HG03045 (cell line): Measurements from ENCODE around the gene CTSE.

ENCODE experiments used
- ATAC-seq: cut with Tn5 transposase; IDR thresholded peaks from one replicate; pipeline ENCODE4 v1.9.1; 2021; ENCODE audit warnings: mild to moderate bottlenecking, moderate library complexity; ENCODE audit not compliant: unreplicated experiment

CTSE gene

DNA sequence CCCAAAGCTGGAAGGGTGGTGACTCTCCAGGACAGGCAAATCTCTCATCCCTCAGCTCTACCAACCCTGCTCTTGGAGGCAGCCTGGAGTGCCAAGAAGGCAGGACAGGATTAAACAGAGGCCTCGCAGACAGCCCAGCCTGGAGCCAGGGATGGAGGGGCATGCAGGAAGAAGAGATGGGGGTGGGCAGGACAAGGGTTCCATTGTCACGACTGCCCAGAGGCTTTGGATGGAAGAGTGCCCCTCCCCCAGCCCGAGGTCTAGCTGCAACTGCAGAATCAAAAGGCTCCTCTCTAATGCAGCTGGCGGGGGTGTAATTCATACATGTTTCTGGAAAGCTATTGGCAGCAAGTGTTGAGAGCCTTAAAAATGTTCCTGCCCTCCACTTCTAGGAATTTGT lies 29.3 kb downstream of the CTSE start:
- ATAC-seq: no peak

DNA sequence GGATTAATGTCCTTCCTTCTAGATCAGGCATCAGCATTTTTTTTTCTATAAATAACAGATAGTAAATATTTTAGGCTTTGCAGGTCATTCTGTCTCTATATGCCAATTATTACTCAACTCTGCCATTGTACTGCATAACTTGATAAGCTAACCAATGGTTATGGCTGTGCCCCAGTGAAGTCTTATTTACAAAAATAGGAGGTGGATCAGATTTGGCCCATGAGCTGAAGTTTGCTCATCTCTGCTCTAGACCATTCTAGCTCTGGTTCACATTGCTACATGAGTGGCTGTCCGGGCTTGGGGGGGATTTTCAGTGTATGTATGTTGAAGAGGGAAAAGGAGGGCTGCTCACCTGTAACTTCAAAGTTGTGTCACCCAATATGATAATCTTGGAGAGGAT lies 30.6 kb downstream of the CTSE start:
- ATAC-seq: no peak

DNA sequence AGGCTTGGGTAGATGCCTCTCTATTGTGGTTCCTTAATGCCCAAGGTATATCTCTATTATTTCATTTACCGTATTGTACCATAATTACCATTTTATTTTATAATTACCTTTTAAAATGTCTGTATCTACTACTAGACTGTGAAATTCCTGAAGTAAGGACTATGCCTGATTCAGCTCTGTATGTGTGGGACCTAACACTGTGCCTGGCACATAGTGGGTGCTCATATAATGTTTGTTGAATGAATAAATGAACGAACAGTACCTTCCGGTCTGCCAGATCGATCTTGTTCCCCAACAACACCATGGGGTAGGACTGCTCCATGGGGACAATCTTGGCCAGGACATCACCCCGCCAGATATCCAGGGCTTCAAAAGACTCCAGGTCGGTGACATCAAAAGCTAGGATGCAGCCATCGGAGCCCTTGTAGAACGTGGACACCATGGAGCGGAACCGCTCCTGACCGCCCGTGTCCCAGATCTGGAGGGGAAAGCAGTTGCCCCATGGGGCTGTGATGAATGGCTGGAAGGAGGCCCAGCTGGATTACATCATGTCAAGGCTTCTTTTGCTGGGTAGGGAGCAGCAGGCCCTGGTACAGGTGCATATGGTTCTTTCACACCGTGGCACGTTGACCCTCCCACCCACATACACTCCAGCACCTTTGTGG lies 31.3 kb downstream of the CTSE start:
- ATAC-seq: no peak

DNA sequence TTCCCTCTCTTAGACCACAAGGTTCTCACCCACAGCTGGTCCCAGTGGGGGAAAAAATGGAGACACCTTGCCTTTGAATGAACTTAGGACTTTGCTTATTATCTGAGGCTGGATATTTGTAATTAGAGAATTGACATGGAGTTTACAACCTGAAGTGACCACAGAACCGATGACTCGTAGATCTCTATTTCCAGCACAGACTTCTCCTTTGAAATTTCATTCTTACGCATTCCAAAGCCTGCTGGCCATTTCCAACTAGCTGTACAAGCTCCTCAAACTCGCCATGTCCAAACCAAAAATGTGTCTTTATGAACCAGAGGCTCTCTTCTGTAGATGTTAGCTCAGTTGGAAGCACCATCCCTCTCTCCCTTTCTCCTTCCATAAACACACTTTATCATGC lies 32.5 kb downstream of the CTSE start:
- ATAC-seq: no peak

DNA sequence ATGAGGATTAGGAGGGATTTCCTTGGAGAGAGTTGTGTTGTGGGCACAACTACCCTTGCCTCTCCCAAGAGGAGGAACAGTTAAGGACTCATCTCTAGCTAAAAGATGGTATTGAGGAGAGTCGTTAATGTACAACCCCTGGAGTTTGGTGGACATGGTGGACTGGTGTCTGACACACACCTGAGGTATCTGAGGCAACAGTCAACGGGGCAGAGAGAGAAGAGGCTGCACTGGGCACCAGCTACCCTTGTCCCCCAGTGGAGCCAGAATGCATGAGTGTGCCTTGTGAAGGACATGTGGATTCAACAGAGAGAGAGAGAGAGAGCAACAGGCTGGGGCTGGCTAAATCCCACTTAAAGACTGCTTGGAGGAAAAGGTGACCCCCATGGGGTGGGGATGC lies 33.5 kb downstream of the CTSE start:
- no peak for ATAC-seq

DNA sequence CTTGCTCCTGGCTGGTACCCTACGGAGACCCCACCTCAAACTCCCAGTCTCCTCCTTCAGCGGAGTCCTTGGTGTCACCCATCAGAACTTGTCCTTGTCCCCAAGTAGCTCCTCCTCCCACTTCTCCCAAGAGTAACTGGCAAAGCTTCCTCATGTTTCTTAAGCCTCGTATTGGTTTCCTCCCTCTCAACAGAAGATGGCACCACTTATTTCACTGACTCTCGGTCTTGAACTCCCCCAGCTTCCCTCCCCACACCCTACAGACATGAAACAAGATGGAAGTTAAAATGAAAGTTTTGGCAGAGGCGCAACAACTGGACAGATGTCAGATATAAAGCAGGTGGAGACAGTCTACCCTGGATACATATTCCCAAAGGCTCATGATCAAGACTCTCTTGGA lies 33.9 kb downstream of the CTSE start:
- ATAC-seq: no peak

DNA sequence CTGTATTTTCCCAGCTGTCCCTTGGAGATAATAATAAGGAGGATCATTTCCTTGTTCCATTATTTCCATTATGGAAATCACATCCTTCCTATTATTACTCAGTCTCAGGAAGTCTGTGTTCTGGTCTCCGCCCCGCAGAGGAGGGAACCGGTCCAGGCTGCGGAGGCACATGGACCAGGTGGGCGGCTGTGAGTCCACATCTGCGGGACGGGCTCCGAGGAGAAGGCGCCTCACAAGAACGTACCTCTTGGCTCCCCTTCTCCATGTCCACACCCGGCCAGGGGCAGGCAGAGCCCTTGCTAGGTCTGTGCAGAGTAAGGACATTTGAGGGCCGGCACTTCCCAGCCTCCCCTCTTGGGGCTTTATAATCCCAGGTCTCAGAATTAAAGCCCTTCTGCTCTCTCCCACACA lies 35.1 kb downstream of the CTSE start:
- ATAC-seq: no peak

DNA sequence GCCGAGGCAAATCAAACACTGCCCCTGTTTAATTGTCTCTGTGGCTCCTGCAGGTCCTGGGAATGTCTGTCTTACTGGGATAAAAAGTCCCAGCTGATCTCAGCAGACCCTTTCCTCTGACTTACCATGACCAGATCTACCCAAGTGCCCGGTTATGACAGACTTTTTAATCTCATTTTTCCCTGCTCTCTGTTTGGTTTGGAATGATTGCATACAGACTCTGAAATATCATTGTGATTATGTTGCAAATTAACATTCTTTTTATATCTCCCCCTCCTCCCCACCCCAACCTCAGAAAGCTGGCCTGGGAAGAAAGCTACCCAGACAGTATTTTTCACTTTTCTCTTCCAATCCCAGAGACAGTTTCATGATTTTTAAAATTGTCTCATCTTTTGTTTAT lies 36.8 kb downstream of the CTSE start:
- no peak for ATAC-seq

DNA sequence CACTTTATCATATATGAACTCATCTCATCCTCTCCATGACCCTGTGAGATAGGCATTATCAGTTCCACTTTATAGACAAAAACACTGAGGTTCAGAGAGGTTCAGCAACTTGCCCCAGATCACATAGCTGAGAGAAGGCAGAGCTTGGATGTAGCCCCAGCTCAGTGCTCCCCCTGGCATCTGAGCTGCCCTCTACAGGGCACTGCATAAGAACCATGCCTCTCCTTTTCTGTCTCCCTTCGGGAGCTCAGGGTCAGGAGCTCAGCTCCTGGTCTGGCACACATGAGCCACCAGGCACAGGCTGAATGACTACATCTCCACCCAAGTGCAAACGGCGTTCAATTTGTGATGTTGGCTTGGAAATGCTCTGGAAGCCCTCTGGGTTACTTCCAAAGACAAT lies 37.4 kb downstream of the CTSE start:
- ATAC-seq: no peak

DNA sequence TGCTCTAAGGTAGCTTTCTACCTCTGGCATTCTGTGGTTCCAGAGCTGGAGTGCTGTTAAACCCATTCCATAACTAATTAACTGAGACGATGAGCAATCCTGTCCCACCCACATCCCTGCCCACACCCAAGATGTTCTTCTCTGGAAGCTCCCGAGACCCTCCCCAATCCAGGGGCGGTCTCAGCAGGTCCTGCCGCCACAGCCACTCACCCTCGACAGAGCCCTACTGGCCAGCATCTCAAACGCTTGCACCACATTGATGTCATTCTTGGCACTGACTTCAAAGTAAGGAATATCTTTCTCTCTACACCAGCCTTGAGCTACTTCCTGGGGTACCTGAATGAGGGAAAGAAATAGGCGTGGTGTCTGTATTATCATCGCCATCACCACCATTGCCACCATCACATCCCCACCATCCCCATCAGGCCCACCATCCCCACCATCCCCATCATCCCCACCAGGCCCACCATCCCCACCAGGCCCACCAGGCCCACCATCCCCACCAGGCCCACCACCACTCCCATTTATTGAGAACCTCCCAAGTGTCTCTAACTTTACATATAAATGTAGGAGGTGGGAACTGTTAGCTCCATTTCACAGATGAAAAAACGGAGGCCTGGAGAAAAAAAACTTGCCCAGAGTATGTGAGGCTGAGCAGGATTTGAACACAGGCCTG lies 38.2 kb downstream of the CTSE start:
- no peak for ATAC-seq

DNA sequence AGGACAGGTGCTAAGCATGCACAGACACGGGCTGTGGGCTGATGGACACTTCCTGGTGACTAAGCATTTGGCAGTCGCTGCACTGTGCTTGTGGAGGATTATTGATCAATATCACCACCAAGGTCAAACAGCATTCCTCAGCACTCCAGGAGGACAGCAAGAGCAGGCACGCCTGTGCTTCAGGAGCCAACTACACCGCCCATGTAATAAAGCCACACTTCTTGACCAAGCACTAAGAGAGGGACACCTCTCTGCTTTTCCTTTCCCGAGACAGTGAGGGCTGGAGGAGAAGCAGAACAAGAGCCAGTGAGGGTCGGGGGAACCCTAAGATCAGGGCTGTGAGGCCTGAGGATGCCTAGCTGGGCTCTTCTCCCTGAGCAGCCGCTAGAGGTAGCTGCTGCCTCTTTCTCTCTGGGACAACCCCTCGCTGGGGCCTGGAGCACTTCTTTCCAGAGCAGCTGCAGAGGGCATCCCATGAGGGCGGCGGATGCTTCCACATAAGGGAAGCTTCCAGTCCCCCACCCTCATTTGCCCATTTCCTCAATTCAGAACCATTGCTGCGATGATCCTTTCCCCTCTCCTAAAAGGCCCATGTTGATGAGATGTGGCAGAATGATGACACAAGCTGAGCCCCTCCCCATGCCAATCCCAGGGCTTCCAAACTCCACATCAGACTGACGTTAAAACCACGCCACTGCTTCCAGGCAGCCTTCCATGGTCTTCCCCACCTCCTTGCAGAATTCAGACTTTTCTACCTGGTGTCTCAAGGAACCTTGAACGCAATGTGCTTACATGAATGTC lies 39.6 kb downstream of the CTSE start:
- ATAC-seq: no peak

DNA sequence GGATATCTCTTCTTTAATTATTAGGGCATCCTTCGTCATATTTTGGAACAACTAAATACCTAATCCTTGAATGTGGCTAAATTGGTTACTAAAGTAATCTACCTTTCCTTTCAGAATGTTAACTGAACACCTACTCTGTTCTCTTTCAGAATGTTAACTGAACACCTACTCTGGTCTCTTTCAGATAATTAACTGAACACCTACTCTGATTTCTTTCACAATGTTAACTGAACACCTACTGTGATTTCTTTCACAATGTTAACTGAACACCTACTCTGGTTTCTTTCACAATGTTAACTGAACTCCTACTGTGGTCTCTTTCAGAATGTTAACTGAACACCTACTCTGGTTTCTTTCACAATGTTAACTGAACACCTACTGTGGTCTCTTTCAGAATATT lies 42.4 kb downstream of the CTSE start:
- no peak for ATAC-seq

DNA sequence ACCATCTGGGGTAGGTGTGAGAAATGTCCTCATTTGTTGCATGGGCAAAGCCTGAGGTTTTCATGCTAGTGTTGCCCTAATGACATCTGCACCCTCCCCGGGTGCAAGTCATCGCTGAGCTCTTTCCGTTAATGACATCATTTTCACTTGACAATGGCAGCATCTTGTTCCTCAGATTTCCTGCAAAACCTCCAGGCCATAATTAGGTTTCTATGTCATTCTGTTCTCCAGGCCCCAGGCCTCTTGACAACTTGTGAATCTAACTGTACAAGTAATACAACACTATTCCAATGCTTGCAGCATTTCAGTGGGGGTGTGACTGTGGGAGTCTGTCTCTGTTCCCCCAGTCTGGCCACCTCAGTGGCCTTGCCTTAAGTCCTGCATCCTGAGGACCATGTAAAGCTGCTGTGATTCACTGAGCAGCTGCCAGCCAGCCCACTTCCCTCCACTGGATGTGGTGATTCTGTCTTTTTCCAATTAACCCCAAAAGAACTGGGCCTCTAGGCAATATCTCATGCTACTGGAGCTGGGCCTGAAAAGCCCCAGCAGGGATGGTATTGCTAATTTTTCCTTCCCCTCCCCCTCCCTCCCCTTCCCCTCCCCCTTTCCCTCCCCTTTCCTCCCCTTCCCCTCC lies 43.3 kb downstream of the CTSE start:
- ATAC-seq: no peak

DNA sequence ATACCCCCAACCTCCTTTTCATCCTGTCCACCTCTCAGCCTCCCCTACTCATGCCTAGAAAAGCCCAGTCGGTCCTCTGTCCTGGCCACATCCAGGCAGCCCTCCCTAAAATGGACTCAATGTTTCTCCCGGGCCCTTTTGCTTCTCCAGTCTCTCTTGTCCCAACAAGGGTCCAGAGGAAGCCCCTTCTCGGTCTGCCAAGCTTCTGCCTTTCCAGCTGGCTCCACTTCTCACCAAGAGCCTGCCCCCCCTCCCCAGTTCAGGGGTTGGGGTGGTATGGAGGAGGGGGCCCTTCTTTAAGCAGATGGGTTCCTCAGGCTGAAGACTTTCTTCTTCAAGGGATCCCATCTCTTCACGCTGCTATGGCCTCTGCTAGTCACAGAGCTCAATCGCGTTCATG lies 44.4 kb downstream of the CTSE start:
- ATAC-seq: no peak

DNA sequence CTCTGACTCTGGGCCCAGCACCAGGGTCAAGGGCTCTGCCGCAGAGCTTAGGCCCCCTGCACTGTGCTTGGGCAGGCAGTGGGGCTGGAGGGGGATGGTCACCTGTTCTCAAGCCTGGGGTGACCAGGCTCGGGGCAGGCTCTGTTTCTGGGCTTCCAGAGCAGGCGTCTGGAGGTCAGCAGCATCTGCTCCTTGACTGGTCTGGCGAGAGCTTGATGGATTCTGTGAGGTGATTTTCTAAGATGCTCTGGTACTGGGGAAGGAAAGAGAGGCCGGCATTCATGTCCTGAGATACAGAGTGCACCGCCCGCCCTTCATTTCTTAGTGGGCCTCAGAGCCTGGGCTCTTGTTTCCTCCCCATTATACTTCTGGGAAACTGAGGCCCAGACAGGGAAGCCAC lies 45.0 kb downstream of the CTSE start:
- no peak for ATAC-seq

DNA sequence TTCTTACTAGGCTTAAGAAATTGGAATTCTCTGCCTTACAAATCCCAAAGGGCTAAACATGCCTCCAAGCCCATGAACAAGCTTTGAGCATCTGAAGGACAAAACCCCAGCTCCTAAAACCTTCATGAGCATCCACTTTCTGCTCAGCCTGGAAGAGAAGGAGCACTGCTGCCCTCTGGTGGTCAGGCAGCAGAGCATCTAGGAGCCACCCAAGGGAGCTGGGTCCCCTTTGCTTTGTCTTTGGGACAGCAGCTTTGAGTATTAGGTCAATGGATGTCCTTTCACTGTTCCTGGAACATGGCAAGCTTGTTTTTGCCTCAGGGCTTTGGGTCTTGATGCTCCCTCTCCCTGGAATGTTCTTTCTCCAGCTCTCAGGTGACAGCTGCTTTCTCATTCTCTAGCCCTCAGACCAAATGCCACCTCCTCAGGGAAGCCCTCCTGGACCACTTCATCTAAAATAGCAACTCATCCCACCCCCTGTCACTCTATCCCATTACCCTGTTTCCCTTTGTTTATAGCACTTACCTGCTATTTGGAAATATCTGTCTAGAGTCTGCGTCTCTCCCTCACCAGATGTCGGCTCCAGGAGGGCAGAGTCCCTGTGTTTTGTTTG lies 46.2 kb downstream of the CTSE start:
- ATAC-seq: no peak

DNA sequence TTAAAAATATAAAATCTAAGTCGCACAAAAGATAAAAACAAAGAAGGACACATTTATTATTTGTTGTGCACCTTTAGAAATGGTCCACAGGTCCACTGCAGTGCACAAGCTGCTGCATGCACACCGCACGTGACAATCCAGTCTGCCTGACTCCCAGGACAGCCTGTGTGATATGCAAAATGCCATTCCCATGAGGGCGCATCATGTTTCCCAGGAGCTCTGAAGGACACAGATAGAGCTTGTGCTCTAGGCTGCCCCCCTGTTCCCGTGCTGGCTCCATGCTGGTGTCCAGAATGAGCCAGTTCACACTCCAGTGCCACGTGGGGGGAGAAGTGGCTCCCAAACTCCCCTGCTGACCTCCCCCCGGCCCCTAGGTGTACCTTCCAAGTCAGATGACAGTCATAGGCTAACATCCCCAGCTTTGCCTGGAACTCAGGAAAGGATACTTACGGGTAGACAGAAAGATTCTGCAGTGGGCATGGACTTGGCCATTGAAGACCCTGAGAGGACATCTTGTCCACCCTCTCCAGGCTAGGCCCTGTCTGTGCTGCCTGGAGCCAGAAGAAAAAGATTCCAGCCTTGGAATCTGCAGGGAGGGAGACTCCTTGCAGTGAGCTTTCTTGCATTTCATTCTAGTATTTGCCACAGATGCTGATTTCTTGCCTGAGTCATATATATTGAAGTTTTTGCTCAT lies 46.8 kb downstream of the CTSE start:
- no peak for ATAC-seq

DNA sequence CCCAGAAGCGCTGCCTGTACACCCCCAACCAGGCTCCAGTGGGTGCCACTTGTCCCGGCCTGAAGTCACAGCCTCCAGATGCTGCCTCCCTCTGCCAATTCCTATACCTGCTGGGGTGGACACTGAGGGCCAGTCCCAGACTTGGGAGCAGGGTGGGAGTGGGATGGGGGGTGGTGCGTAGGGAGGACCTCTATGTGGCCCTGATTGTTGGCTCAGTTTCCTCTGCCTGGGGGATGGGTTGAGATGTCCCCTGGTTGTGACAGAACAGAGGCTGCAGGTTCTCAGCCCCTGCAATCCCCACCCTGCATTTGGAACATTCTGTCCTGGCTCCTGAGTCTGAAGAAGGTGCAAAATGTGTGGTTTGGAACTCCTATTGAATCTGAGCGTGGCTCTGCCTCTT lies 47.7 kb downstream of the CTSE start:
- ATAC-seq: no peak

DNA sequence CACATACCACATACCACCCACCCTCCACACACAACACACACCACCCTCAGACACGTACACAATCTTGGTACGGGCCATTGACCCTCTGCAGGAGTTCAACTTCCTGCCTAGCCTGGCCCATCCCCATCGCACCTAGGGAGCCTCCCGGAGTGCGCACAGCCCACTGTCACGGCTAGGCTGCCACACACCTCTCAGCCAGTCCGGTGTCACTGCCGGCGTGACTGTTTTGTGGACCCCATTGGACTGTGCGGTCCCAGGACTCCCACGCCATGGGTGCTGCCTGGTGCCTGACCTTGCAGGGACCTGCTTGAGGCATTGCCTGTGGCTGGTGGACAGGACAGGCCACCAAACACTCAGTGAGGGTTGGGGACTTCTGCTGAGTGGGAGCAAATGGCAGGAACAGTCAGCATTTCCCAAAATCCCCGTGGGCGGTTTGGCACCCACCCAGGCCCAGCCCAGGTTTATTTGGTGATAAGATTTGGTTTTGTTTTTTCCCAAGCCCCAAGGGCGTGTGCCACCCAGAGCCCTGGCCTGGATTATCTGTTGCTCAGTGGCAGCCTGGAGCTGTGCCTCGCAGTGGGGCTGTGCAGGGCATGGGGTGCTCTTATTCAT lies 48.2 kb downstream of the CTSE start:
- ATAC-seq: no peak

DNA sequence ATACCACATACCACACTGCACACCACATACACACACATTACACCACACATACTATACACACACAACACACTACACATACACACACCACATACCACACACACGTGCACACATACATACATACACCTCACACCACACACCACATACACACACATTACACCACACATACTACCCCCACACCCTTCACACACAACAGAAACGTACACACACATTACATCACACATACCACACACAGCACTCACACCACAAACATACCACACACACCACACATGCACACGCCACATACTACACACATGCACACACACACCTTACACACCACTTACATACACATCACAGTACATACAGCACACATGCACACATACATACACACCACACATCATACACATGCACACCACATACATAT lies 49.0 kb downstream of the CTSE start:
- ATAC-seq: no peak
